Parathyroid adenoma (tissue), 2 donors: ENCODE results near the gene DNM3.

Experiments
- H2AFZ ChIP-seq: fragments of 300-600 bp; sonication (generic); one replicate; pipeline ENCODE4 v1.7.0; 2017; ENCODE audit warnings: antibody characterized with exemption, mild to moderate bottlenecking
- H3K27ac ChIP-seq: fragments of 300-600 bp; sonication (generic); one replicate; pipeline ENCODE4 v1.7.0; 2017
- H3K27me3 ChIP-seq: fragments of 300-600 bp; sonication (generic); one replicate; pipeline ENCODE4 v1.7.0; 2017; ENCODE audit warnings: low read length; ENCODE audit not compliant: control insufficient read depth, insufficient read depth
- H3K36me3 ChIP-seq: fragments of 300-600 bp; sonication (generic); one replicate; pipeline ENCODE4 v1.7.0; 2017; ENCODE audit warnings: low read length; ENCODE audit not compliant: control insufficient read depth, insufficient read depth
- H3K4me1 ChIP-seq: fragments of 300-600 bp; sonication (generic); one replicate; pipeline ENCODE4 v1.7.0; 2017; ENCODE audit warnings: control low read depth
- H3K4me2 ChIP-seq: fragments of 300-600 bp; sonication (generic); one replicate; pipeline ENCODE4 v1.7.0; 2017; ENCODE audit warnings: low read length
- H3K4me3 ChIP-seq: fragments of 300-600 bp; sonication (generic); one replicate; pipeline ENCODE4 v1.7.0; 2017; ENCODE audit warnings: low read depth, low read length
- H3K79me2 ChIP-seq: fragments of 300-600 bp; sonication (generic); one replicate; pipeline ENCODE4 v1.7.0; 2017; ENCODE audit warnings: control low read depth
- H3K9ac ChIP-seq: fragments of 300-600 bp; sonication (generic); one replicate; pipeline ENCODE4 v1.7.0; 2017; ENCODE audit warnings: mild to moderate bottlenecking
- H3K9me3 ChIP-seq: fragments of 300-600 bp; sonication (generic); one replicate; pipeline ENCODE4 v1.7.0; 2017; ENCODE audit warnings: low read length; ENCODE audit not compliant: control insufficient read depth
- TF ChIP-seq, protein P1 (sequence below): fragments of 300-600 bp; sonication (generic); IDR thresholded peaks from one replicate; pipeline ENCODE4 v1.7.0; 2017; ENCODE audit warnings: antibody characterized with exemption, mild to moderate bottlenecking
- donor health status: primary hyperparathyroidism.

DNM3 gene

DNA sequence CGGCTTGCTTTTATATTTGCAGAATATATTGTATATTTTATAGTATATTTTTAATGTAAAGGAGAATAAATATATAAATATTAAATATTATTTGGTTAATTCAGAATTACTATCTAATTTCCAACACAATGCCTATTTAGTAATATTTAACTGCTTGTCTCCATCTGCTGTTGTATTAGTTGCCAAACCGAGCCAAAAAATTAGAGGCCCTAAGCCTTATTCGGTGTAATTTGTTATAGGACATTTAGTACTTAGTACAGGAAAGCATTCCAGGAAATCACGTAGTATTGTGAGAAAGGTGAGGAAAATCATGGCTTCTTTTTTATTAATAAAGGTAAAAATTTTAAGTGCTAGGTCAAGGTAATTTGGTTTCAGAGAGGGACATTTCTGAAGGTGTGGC lies 93.8 kb downstream of the DNM3 start:
- TF ChIP-seq, protein P1, sequence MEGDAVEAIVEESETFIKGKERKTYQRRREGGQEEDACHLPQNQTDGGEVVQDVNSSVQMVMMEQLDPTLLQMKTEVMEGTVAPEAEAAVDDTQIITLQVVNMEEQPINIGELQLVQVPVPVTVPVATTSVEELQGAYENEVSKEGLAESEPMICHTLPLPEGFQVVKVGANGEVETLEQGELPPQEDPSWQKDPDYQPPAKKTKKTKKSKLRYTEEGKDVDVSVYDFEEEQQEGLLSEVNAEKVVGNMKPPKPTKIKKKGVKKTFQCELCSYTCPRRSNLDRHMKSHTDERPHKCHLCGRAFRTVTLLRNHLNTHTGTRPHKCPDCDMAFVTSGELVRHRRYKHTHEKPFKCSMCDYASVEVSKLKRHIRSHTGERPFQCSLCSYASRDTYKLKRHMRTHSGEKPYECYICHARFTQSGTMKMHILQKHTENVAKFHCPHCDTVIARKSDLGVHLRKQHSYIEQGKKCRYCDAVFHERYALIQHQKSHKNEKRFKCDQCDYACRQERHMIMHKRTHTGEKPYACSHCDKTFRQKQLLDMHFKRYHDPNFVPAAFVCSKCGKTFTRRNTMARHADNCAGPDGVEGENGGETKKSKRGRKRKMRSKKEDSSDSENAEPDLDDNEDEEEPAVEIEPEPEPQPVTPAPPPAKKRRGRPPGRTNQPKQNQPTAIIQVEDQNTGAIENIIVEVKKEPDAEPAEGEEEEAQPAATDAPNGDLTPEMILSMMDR: no peak

DNA sequence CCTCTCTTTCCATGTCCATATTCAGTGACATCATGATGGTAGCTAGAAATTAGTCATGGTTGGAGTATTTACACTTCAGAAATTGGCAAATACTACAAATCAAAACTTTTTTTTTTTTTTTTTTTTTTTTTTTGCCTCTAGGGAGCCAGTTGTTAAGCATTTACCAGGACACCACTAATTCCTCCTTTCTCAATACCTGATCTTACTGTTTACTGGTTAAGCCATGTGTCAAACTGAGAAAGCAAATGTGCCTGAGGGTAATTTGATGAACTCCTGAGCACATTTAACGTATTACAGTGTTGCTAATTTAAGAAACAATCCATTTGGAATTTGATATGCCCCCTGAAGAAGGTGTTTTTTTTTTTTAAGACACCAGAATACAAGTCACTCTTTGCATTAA lies 94.4 kb downstream of the DNM3 start:
- Histone ChIP-seq H3K4me3 (no peak overlapping the region), H3K4me1 (no peaks in the 10 kb centered on the region), H2AFZ (no peak overlapping the region), H3K36me3 (no peaks in the 10 kb centered on the region), H3K27me3 (no peaks in the 10 kb centered on the region), H3K79me2 (no peaks in the 10 kb centered on the region), H3K9ac (no peak overlapping the region), H3K27ac (no peak overlapping the region), H3K9me3 (no peaks in the 10 kb centered on the region), H3K4me2 (no peak overlapping the region)
- TF ChIP-seq, protein P1: no peak

More for the DNA sequence above, 93.8 kb downstream of the DNM3 start:
- Histone ChIP-seq H2AFZ (no peak overlapping the region), H3K9me3 (no peaks in the 10 kb centered on the region), H3K27me3 (no peaks in the 10 kb centered on the region), H3K4me3 (no peak overlapping the region), H3K79me2 (no peaks in the 10 kb centered on the region), H3K27ac (no peak overlapping the region), H3K4me1 (no peaks in the 10 kb centered on the region), H3K4me2 (no peak overlapping the region), H3K9ac (no peak overlapping the region), H3K36me3 (no peaks in the 10 kb centered on the region)

DNA sequence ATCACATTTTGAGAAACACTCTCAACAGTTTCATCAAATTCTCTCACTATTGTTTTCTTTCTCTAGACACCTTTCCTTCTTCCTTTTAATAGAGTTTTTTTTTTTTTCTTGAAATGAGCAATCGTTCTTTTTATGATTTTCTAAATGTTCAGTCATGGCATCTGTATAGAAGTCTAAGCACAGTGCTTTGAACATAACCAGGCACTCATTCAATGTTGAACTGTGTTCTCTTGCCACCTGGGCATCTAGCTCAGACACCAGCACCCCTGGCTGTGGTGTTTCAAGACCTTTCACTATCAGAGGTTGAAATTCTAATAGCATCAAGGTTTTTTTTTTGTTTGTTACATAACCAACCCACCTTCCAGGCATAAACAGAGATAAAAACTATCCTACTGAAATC lies 96.6 kb downstream of the DNM3 start:
- H3K4me3 ChIP-seq: no peak overlapping the region
- no peaks in the 10 kb centered on the region for H3K9me3 ChIP-seq
- H3K9ac ChIP-seq: no peak overlapping the region
- H3K4me2 ChIP-seq: no peak overlapping the region
- no peaks in the 10 kb centered on the region for H3K4me1 ChIP-seq
- TF ChIP-seq, protein P1: no peak
- no peak overlapping the region for H3K27ac ChIP-seq
- H3K27me3 ChIP-seq: no peaks in the 10 kb centered on the region
- no peak overlapping the region for H2AFZ ChIP-seq
- H3K79me2 ChIP-seq: no peaks in the 10 kb centered on the region
- H3K36me3 ChIP-seq: no peaks in the 10 kb centered on the region

DNA sequence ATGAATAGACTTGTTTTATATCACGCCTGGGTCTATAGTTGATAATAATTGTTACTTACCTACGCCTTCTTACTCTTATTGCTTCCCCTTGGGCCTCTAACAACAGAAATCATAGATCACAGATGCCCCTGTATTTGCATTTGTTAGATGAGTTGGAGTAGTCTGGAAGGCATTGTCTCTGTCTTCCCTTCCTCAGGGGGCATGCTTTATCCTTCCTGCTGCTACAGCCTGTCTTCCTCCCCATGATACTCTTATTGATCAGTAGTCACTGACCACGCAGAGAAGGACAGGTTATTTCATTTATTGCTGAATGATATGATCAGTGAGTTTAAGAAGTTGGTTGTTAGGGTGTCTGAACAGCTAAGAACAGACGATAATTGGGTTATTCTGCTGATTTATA lies 98.4 kb downstream of the DNM3 start:
- H2AFZ ChIP-seq: no peak overlapping the region
- no peak overlapping the region for H3K9ac ChIP-seq
- no peak overlapping the region for H3K4me2 ChIP-seq
- no peaks in the 10 kb centered on the region for H3K27me3 ChIP-seq
- no peak overlapping the region for H3K4me3 ChIP-seq
- no peaks in the 10 kb centered on the region for H3K9me3 ChIP-seq
- no peaks in the 10 kb centered on the region for H3K4me1 ChIP-seq
- TF ChIP-seq, protein P1: no peak
- no peaks in the 10 kb centered on the region for H3K36me3 ChIP-seq
- H3K27ac ChIP-seq: no peak overlapping the region
- no peaks in the 10 kb centered on the region for H3K79me2 ChIP-seq

DNA sequence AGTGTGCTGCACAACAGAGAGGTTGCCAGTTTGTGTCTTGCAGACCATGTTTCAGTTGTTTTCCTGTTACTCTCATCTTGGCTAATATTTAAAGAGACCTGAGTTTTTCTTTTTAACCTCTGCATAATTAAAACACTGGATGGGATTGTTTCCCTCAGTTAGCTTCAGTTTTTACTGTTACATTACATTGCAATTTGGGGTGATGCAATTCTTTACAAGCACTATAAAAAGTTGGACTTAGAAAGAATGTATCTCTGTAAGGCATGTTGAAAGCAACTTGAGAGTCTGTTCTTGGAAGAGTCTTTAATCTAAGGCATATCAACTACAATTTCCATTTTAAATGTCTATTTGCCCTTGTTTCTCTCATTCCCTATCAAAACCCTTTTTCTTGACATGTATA lies 99.1 kb downstream of the DNM3 start:
- Histone ChIP-seq H3K36me3 (no peaks in the 10 kb centered on the region), H3K27me3 (no peaks in the 10 kb centered on the region), H3K9ac (no peak overlapping the region), H3K27ac (no peak overlapping the region), H3K4me3 (no peak overlapping the region), H3K9me3 (no peaks in the 10 kb centered on the region), H3K4me2 (no peak overlapping the region), H3K4me1 (no peaks in the 10 kb centered on the region), H3K79me2 (no peaks in the 10 kb centered on the region), H2AFZ (no peak overlapping the region)
- TF ChIP-seq, protein P1: no peak
